Mesendoderm (in vitro differentiated cells): ENCODE data around the gene DACT1.

ENCODE experiments used
- DNase-seq: peaks from one replicate; pipeline ENCODE4 v3.0.0; 2013
- H2AK5ac ChIP-seq: 2 replicates; pipeline ENCODE4 v1.6.1; 2013; ENCODE audit warnings: low read length, inconsistent platforms
- H2BK120ac ChIP-seq: 2 replicates; pipeline ENCODE4 v1.6.1; 2013; ENCODE audit warnings: low read depth, mild to moderate bottlenecking, low read length, moderate library complexity, mixed read lengths
- H2BK15ac ChIP-seq: replicated peaks from 2 replicates; pipeline ENCODE4 v1.6.1; 2013; ENCODE audit warnings: low read depth, mild to moderate bottlenecking, moderate library complexity
- H2BK5ac ChIP-seq: 2 replicates; pipeline ENCODE4 v1.6.1; 2013; ENCODE audit warnings: low read length, inconsistent platforms
- H3K18ac ChIP-seq: 2 replicates; pipeline ENCODE4 v1.6.1; 2013; ENCODE audit warnings: mild to moderate bottlenecking, low read length, mixed read lengths
- H3K23ac ChIP-seq: one replicate; pipeline ENCODE4 v1.6.1; 2013; ENCODE audit warnings: low read length
- H3K27ac ChIP-seq: 2 replicates; pipeline ENCODE4 v1.5.1; 2013; ENCODE audit warnings: low read depth, mild to moderate bottlenecking, inconsistent platforms, low read length, moderate library complexity
- H3K27me3 ChIP-seq: 2 replicates; pipeline ENCODE4 v1.6.1; 2013; ENCODE audit warnings: low read length, control low read depth, mild to moderate bottlenecking, inconsistent platforms; ENCODE audit not compliant: insufficient read depth, poor library complexity
- H3K36me3 ChIP-seq: 2 replicates; pipeline ENCODE4 v1.6.1; 2013; ENCODE audit warnings: low read length, inconsistent platforms; ENCODE audit not compliant: control insufficient read depth, insufficient read depth
- H3K4ac ChIP-seq: one replicate; pipeline ENCODE4 v1.6.1; 2013; ENCODE audit warnings: low read depth, mild to moderate bottlenecking, low read length, moderate library complexity
- H3K4me1 ChIP-seq: 2 replicates; pipeline ENCODE4 v1.6.1; 2013; ENCODE audit warnings: low read depth, low read length, inconsistent platforms; ENCODE audit not compliant: control insufficient read depth
- H3K4me2 ChIP-seq: 2 replicates; pipeline ENCODE4 v1.6.1; 2013; ENCODE audit warnings: low read length
- H3K4me3 ChIP-seq: 2 replicates; pipeline ENCODE4 v1.5.1; 2013; ENCODE audit warnings: mild to moderate bottlenecking, low read length
- H3K56ac ChIP-seq: one replicate; pipeline ENCODE4 v1.6.1; 2013; ENCODE audit warnings: low read length
- H3K79me1 ChIP-seq: 2 replicates; pipeline ENCODE4 v1.6.1; 2013; ENCODE audit warnings: low read length, inconsistent platforms
- H3K79me2 ChIP-seq: 2 replicates; pipeline ENCODE4 v1.6.1; 2013; ENCODE audit warnings: mild to moderate bottlenecking, low read length; ENCODE audit not compliant: control insufficient read depth, insufficient read depth
- H3K9ac ChIP-seq: 2 replicates; pipeline ENCODE4 v1.6.1; 2013; ENCODE audit warnings: low read length, inconsistent platforms
- H4K5ac ChIP-seq: one replicate; pipeline ENCODE4 v1.6.1; 2013; ENCODE audit warnings: low read length
- H4K8ac ChIP-seq: one replicate; pipeline ENCODE4 v1.6.1; 2013; ENCODE audit warnings: low read depth, mild to moderate bottlenecking, control low read depth, low read length, moderate library complexity
- WGBS: extraction: QIAGEN DNeasy Blood & Tissue Kit; methylation state at CpG from one replicate; pipeline ENCODE4 v1.1.7; 2013; ENCODE audit warnings: low lambda C conversion rate, missing lambda C conversion rate; ENCODE audit not compliant: insufficient coverage; ENCODE audit errors: extremely low coverage; 5-methylcytosine and 5-hydroxymethylcytosine counted together

The DACT1 gene

DNA sequence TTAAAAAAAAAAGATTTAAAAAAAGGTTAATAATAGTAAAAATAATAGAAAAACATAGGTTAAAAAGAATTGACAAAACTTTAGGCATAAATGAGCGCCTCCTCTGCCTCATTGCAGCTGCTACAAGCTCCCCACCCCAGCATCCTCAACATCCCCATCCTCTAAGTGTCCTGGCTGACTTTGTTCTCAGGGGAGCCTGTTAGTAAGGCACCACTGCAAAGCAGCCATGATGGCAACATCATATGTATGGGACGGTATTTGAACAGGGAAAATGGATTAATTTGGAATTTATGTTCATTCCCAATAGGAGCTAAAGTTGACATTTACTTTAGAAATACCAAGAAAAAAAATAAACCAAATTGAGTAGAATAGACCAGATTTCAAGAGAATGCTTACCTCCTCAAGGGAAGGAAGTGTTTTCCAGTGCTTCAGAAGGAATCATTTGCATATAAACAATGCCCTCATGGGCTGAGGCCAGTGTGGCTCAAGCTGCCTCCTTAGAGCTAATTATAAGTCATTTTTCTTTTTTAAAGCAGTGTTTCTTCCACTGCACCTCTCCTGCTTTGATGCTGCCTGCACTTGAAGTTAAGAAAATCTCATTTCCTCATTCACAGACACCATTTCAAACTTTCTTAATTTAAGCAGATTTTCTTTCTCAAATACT lies 59.6 kb downstream of the DACT1 start:
- H2BK120ac ChIP-seq, result no peak overlapping the region
- no peak overlapping the region for H3K9ac ChIP-seq
- no peak overlapping the region for H4K5ac ChIP-seq
- whole genome bisulfite sequencing, result no CpG with 5 or more reads among the region's 2 CpGs
- no peak overlapping the region for H2AK5ac ChIP-seq
- H3K18ac ChIP-seq, result no peak overlapping the region
- no peak overlapping the region for H3K27ac ChIP-seq
- H2BK5ac ChIP-seq, result no peak overlapping the region
- no peaks in the 10 kb centered on the region for H3K27me3 ChIP-seq
- peak; percentile 26 for DNase-seq
- H4K8ac ChIP-seq, result no peak overlapping the region
- no peaks in the 10 kb centered on the region for H3K79me2 ChIP-seq
- H3K23ac ChIP-seq, result no peak overlapping the region
- no peaks in the 10 kb centered on the region for H3K36me3 ChIP-seq
- H2BK15ac ChIP-seq, result no peak overlapping the region
- H3K4me3 ChIP-seq, result no peak overlapping the region
- H3K4me1 ChIP-seq, result no peaks in the 10 kb centered on the region
- no peak overlapping the region for H3K4me2 ChIP-seq
- no peak overlapping the region for H3K56ac ChIP-seq
- no peak overlapping the region for H3K4ac ChIP-seq
- H3K79me1 ChIP-seq, result no peaks in the 10 kb centered on the region
